ENCODE data around the gene CXCR5. TPM values are rescaled to one million over a fixed set of nuclear protein-coding genes. Genes with fewer than 3 reads are reported as not detected.
A peak's percentile ranks its signal among the peaks of the same experiment; 100 is the strongest.

The CXCR5 gene, protein sequence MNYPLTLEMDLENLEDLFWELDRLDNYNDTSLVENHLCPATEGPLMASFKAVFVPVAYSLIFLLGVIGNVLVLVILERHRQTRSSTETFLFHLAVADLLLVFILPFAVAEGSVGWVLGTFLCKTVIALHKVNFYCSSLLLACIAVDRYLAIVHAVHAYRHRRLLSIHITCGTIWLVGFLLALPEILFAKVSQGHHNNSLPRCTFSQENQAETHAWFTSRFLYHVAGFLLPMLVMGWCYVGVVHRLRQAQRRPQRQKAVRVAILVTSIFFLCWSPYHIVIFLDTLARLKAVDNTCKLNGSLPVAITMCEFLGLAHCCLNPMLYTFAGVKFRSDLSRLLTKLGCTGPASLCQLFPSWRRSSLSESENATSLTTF
- under 1 TPM in 1 of 2 donors, not detected in 1; 0.07 TPM for total RNA-seq
- polyA plus RNA-seq (2013, experiment 1 of 2), result not detected
- polyA plus RNA-seq (2013, experiment 2 of 2), result not detected
- long read RNA-seq, experiment 1, result 0 reads
- long read RNA-seq, experiment 2, result 0 reads
- long read RNA-seq, experiment 3, result 0 reads
- long read RNA-seq, experiment 4, result 0 reads

DNA sequence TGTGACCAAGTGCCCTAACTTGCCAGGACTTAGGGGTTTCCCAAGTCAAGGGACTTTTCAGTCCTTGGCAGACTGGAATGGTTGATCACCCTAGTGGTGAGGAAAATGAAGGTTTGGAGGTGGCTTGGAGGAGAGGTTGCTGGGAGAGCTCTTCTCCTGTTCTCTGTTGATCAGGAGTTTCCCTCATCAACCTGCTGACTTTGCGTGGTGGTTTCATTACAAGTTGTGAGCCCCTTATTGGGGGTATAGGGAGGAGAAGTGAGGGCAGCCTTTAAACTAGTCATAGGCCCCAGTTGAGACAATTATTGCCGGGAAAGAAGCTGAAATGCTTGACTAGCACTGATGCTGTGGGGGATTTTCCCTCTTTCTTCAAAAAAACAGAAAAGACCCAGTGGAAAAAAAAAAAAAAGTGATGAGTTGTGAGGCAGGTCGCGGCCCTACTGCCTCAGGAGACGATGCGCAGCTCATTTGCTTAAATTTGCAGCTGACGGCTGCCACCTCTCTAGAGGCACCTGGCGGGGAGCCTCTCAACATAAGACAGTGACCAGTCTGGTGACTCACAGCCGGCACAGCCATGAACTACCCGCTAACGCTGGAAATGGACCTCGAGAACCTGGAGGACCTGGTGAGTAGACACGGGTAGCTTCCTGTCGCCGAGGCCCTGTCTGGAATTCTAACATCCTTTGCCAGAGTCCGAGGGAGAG lies at the start of gene CXCR5:
TSS of gene CXCR5 (plus strand) at position 525 of the 704 bp plus-strand sequence. CDS start at position 575, 50 bp downstream.
- peaks cover 5% of the 10 kb centered on the region for H3K4me1 ChIP-seq (ENCODE audit: control insufficient read depth, insufficient read depth, low read length)
- DNase-seq, result peak; percentile 83
- H3K9me3 ChIP-seq (ENCODE audit: control insufficient read depth, low read length), result no peaks in the 10 kb centered on the region
- TF ChIP-seq, protein P1, sequence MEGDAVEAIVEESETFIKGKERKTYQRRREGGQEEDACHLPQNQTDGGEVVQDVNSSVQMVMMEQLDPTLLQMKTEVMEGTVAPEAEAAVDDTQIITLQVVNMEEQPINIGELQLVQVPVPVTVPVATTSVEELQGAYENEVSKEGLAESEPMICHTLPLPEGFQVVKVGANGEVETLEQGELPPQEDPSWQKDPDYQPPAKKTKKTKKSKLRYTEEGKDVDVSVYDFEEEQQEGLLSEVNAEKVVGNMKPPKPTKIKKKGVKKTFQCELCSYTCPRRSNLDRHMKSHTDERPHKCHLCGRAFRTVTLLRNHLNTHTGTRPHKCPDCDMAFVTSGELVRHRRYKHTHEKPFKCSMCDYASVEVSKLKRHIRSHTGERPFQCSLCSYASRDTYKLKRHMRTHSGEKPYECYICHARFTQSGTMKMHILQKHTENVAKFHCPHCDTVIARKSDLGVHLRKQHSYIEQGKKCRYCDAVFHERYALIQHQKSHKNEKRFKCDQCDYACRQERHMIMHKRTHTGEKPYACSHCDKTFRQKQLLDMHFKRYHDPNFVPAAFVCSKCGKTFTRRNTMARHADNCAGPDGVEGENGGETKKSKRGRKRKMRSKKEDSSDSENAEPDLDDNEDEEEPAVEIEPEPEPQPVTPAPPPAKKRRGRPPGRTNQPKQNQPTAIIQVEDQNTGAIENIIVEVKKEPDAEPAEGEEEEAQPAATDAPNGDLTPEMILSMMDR (conservative IDR thresholded peaks at IDR 0.05), result peak; percentile 63
- H3K36me3 ChIP-seq (ENCODE audit: control insufficient read depth, insufficient read depth, low read length), result no peaks in the 10 kb centered on the region
- H3K27me3 ChIP-seq (ENCODE audit: control insufficient read depth, insufficient read depth, low read length, poor library complexity, severe bottlenecking), result no peaks in the 10 kb centered on the region
- H3K4me1 Mint-ChIP-seq, result peaks cover 31% of the 10 kb centered on the region
- H3K4me3 Mint-ChIP-seq, result no peak within 1 kb of the TSS
- no peak within 1 kb of the TSS for H3K27ac ChIP-seq (ENCODE audit: low read depth, low read length)
- no peak within 1 kb of the TSS for H3K4me3 ChIP-seq (ENCODE audit: low read length)
- WGBS, 2 experiments (ENCODE audit: insufficient coverage in 1 of 2, insufficient read length in 1 of 2), result 69 to 73% methylated on average over 15 to 16 of the region's 16 CpGs
- H3K36me3 Mint-ChIP-seq (ENCODE audit: low read depth), result no peaks in the 10 kb centered on the region
- H3K9ac ChIP-seq (ENCODE audit: extremely low read depth, low read length, poor library complexity, severe bottlenecking), result no peak within 1 kb of the TSS
- no peak within 1 kb of the TSS for H3K27ac Mint-ChIP-seq
- no peaks in the 10 kb centered on the region for H3K9me3 Mint-ChIP-seq
- H3K27me3 Mint-ChIP-seq (ENCODE audit: insufficient read depth), result peaks cover 14% of the 10 kb centered on the region

DNA sequence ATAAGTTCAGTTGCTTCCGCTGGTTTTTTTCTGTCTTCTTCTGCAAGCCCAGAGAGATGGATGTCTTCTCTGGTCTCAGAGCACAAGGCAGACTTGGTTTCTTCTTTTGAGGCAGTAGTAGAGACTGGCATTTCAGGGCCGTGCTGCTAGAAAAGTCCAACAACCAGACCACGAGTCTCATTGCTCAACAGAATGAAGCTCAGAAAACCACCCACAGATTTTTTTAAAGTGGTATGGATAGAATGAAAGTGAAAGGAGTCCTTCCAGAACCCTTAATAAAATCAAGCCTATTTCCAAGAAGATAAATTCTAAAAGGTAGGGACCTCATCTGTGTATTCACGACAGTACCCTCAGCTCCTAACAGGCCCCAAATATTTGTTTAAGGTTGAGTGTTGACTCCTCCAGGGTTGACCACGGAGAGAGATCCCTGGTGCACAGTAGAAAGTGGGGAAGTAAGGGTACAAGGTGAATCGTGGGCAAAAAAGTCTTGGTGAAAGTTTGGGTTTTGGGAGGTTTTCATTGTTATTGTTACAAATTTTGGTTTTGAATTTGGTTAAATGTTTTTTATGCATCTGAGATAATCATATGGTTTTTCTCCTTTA lies 49.2 kb upstream of the CXCR5 start:
- no peaks in the 10 kb centered on the region for H3K4me1 Mint-ChIP-seq
- Histone ChIP-seq H3K27ac (ENCODE audit: low read depth, low read length) (no peak overlapping the region), H3K4me3 (ENCODE audit: low read length) (no peak overlapping the region), H3K36me3 (ENCODE audit: control insufficient read depth, insufficient read depth, low read length) (no peaks in the 10 kb centered on the region), H3K27me3 (ENCODE audit: control insufficient read depth, insufficient read depth, low read length, poor library complexity, severe bottlenecking) (no peaks in the 10 kb centered on the region), H3K9me3 (ENCODE audit: control insufficient read depth, low read length) (no peaks in the 10 kb centered on the region), H3K9ac (ENCODE audit: extremely low read depth, low read length, poor library complexity, severe bottlenecking) (no peak overlapping the region), H3K4me1 (ENCODE audit: control insufficient read depth, insufficient read depth, low read length) (no peaks in the 10 kb centered on the region)
- no peak overlapping the region for H3K27ac Mint-ChIP-seq
- no peaks in the 10 kb centered on the region for H3K27me3 Mint-ChIP-seq (ENCODE audit: insufficient read depth)
- TF ChIP-seq, protein P1 (conservative IDR thresholded peaks at IDR 0.05), result no peak
- WGBS, 2 experiments (ENCODE audit: insufficient coverage in 1 of 2, insufficient read length in 1 of 2), result 87 to 93% methylated on average over 3 to 6 of the region's 6 CpGs
- H3K4me3 Mint-ChIP-seq, result no peak overlapping the region
- no peak for DNase-seq
- H3K36me3 Mint-ChIP-seq (ENCODE audit: low read depth), result no peaks in the 10 kb centered on the region
- H3K9me3 Mint-ChIP-seq, result no peaks in the 10 kb centered on the region

DNA sequence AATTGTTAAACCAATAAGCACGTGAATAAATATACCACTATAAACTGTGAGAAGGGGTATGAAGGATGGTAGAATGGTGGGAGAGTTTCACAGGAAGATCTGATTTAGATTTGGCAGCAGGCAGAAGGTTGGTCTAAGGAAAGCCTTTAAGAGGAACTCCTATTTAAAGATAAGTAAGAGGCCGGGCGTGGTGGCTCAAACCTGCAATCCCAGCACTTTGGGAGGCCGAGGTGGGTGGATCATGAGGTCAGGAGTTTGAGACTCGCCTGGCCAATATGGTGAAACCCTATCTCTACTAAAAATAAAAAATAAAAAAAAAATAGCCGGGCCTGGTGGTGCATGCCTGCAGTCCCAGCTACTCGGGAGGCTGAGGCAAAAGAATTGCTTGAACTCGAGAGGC lies 45.8 kb upstream of the CXCR5 start:
- H3K27me3 Mint-ChIP-seq (ENCODE audit: insufficient read depth), result no peaks in the 10 kb centered on the region
- no peaks in the 10 kb centered on the region for H3K4me1 ChIP-seq (ENCODE audit: control insufficient read depth, insufficient read depth, low read length)
- no peak overlapping the region for H3K9ac ChIP-seq (ENCODE audit: extremely low read depth, low read length, poor library complexity, severe bottlenecking)
- 89 to 94% methylated on average over 3 to 8 of the region's 8 CpGs for WGBS, 2 experiments (ENCODE audit: insufficient coverage in 1 of 2, insufficient read length in 1 of 2)
- H3K27me3 ChIP-seq (ENCODE audit: control insufficient read depth, insufficient read depth, low read length, poor library complexity, severe bottlenecking), result no peaks in the 10 kb centered on the region
- H3K4me3 Mint-ChIP-seq, result no peak overlapping the region
- no peak for DNase-seq
- H3K36me3 Mint-ChIP-seq (ENCODE audit: low read depth), result no peaks in the 10 kb centered on the region
- H3K27ac ChIP-seq (ENCODE audit: low read depth, low read length), result no peak overlapping the region
- TF ChIP-seq, protein P1 (conservative IDR thresholded peaks at IDR 0.05), result no peak
- no peak overlapping the region for H3K4me3 ChIP-seq (ENCODE audit: low read length)
- no peaks in the 10 kb centered on the region for H3K9me3 ChIP-seq (ENCODE audit: control insufficient read depth, low read length)
- no peak overlapping the region for H3K27ac Mint-ChIP-seq
- no peaks in the 10 kb centered on the region for H3K4me1 Mint-ChIP-seq
- no peaks in the 10 kb centered on the region for H3K36me3 ChIP-seq (ENCODE audit: control insufficient read depth, insufficient read depth, low read length)
- no peaks in the 10 kb centered on the region for H3K9me3 Mint-ChIP-seq
